GM18520 (cell line): Measurements from ENCODE around the gene G6PC3.
"Not testable (repeated sequence)": the region's sequence is repeated elsewhere in the genome, so short reads cannot be mapped to it uniquely, and the experiment has no call there.

Experiments
- ATAC-seq: cut with Tn5 transposase; IDR thresholded peaks from one replicate; pipeline ENCODE4 v1.9.1; 2021; ENCODE audit not compliant: unreplicated experiment

G6PC3 gene

GRCh38 chr17:44082256-44082927, 11.9 kb downstream of the G6PC3 start:
- no peak for ATAC-seq

- ATAC-seq, result no peak
Measured at GRCh38 chr17:44083250-44083849, 12.8 kb downstream of the G6PC3 start.

- ATAC-seq, result no peak
Measured at GRCh38 chr17:44084131-44084538, 13.6 kb downstream of the G6PC3 start.

GRCh38 chr17:44084921-44085320, 14.4 kb downstream of the G6PC3 start:
- no peak for ATAC-seq

GRCh38 chr17:44085908-44086307, 15.4 kb downstream of the G6PC3 start:
- ATAC-seq, result no peak

- no peak for ATAC-seq
Measured at GRCh38 chr17:44086364-44087311, 16.1 kb downstream of the G6PC3 start.

GRCh38 chr17:44087319-44087718, 16.8 kb downstream of the G6PC3 start:
- no peak for ATAC-seq

GRCh38 chr17:44088254-44088653, 17.7 kb downstream of the G6PC3 start:
- no peak for ATAC-seq

GRCh38 chr17:44091200-44091997, 20.9 kb downstream of the G6PC3 start:
- ATAC-seq, result no peak

GRCh38 chr17:44092051-44092450, 21.5 kb downstream of the G6PC3 start:
- ATAC-seq, result no peak

GRCh38 chr17:44093231-44093900, 22.8 kb downstream of the G6PC3 start:
- no peak for ATAC-seq

GRCh38 chr17:44094701-44095387, 24.3 kb downstream of the G6PC3 start:
- ATAC-seq, result no peak

- no peak for ATAC-seq
Measured at GRCh38 chr17:44095388-44095646, 24.8 kb downstream of the G6PC3 start.

- ATAC-seq, result no peak
Measured at GRCh38 chr17:44095647-44096496, 25.3 kb downstream of the G6PC3 start.

GRCh38 chr17:44097110-44097958, 26.8 kb downstream of the G6PC3 start:
- no peak for ATAC-seq

GRCh38 chr17:44101858-44102257, 31.3 kb downstream of the G6PC3 start:
- not testable (repeated sequence) for ATAC-seq

- ATAC-seq, result no peak
Measured at GRCh38 chr17:44102849-44103622, 32.5 kb downstream of the G6PC3 start.
